ENCODE data around the gene NUP205. TPM values are rescaled to one million over a fixed set of nuclear protein-coding genes. Genes with fewer than 3 reads are reported as not detected.

The NUP205 gene
- total and polyA plus RNA-seq, 2 of the 13 experiments (the other 11 are each of a cell fraction or from before 2014, with no cell fraction given), result 46.2 to 87.2 TPM

DNA sequence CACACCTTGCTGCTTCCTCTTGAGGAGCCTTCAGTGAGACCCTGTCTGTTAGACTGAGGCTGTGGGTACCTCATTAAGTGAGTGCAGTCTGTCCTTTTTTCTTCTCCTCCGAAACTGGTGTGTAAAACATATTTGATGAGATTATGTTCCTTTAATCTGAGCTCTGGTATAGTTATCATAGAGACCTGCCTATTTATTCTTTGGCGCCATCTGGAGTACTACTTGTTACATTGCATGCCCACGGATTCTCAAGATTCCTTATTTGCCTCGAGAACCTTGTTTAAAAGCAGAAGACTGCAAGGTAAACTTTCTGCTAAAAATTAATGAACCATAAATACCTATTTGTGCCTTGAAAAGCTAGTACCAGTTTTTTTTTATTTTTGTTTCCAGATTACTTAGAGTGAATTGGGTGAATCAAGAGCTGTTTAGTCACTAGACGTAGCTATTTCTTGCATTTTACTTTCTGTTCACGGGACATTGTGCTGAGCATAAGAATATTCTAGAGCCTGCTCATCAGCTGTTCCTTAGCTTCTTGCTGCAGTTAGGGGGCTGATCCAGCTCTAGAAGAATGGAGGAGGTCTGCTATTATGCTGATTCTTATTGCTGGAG, 87.7 kb downstream of the NUP205 start:
- Histone ChIP-seq H3K4me3 (replicated peaks in 1 of 3; ENCODE audit: insufficient read depth in 1 of 3, low read depth in 2 of 3, low read length in 3 of 3) (no peak overlapping the region), H3K27me3 (ENCODE audit: control insufficient read depth in 1 of 2, insufficient read depth in 2 of 2, low read length in 2 of 2) (no peaks in the 10 kb centered on the region), H3K79me2 (ENCODE audit: insufficient read depth, low read length) (no peaks in the 10 kb centered on the region), H3K9ac (ENCODE audit: insufficient read depth, low read depth, low read length) (no peak overlapping the region), H4K20me1 (ENCODE audit: insufficient read depth, low read length) (no peaks in the 10 kb centered on the region), H3K9me3 (ENCODE audit: low read length) (no peaks in the 10 kb centered on the region), H3K27ac (ENCODE audit: extremely low read length, insufficient read depth, low read length) (no peak overlapping the region), H3K4me1 (ENCODE audit: insufficient read depth, low read length) (no peaks in the 10 kb centered on the region), H3K4me2 (ENCODE audit: low read depth, low read length) (no peak overlapping the region), H3K36me3 (replicated peaks in 1 of 2; ENCODE audit: control insufficient read depth in 1 of 2, insufficient read depth in 2 of 2, low read length in 2 of 2) (peaks cover 13 to 64% of the 10 kb centered on the region in 2 experiments), H2AFZ (ENCODE audit: low read length) (no peak overlapping the region)
- intact Hi-C loops (cut with micrococcal nuclease; ENCODE audit: unreplicated experiment) (loop anchor here (1.0 kb wide), 2 partner anchors 133 to 364 kb away; no protein-coding TSS in a partner anchor), in situ Hi-C loops (cut with HindIII; ENCODE audit: extremely low pct_ligation_motif_present, low pct_unique_long_range_greater_than_20kb) (loop anchor here (10.0 kb wide), 1 partner anchor 371 kb away; no protein-coding TSS in a partner anchor)
- WGBS (ENCODE audit: low lambda C conversion rate), result 66% methylated on average over 6 of the region's 6 CpGs
- BruUV-seq (replicated peaks), result no TSS peak
- FAIRE-seq (peak; percentile 60), ATAC-seq (peak; percentile 72), DNase-seq (ENCODE audit: low spot score) (peak; percentile 31)
- CTCF ChIA-PET (ENCODE audit: low intra/inter-chr PET ratio, low total read pairs), result interaction anchor here (2.0 kb wide), 2 partner anchors 25 to 364 kb away, joined by 14 to 16 read pairs; no protein-coding TSS in a partner anchor
- POLR2A ChIA-PET, result no interaction called here
- TF ChIP-seq, protein P1, sequence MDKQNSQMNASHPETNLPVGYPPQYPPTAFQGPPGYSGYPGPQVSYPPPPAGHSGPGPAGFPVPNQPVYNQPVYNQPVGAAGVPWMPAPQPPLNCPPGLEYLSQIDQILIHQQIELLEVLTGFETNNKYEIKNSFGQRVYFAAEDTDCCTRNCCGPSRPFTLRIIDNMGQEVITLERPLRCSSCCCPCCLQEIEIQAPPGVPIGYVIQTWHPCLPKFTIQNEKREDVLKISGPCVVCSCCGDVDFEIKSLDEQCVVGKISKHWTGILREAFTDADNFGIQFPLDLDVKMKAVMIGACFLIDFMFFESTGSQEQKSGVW (CRISPR knock-in tag; IDR thresholded peaks at IDR 0.05; ENCODE audit: borderline replicate concordance), result no peak
- TF ChIP-seq STAG1 (CRISPR knock-in tag; IDR thresholded peaks at IDR 0.05), result peak; percentile 40
- TF ChIP-seq, protein P2, sequence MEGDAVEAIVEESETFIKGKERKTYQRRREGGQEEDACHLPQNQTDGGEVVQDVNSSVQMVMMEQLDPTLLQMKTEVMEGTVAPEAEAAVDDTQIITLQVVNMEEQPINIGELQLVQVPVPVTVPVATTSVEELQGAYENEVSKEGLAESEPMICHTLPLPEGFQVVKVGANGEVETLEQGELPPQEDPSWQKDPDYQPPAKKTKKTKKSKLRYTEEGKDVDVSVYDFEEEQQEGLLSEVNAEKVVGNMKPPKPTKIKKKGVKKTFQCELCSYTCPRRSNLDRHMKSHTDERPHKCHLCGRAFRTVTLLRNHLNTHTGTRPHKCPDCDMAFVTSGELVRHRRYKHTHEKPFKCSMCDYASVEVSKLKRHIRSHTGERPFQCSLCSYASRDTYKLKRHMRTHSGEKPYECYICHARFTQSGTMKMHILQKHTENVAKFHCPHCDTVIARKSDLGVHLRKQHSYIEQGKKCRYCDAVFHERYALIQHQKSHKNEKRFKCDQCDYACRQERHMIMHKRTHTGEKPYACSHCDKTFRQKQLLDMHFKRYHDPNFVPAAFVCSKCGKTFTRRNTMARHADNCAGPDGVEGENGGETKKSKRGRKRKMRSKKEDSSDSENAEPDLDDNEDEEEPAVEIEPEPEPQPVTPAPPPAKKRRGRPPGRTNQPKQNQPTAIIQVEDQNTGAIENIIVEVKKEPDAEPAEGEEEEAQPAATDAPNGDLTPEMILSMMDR (CRISPR knock-in tag; IDR thresholded peaks at IDR 0.05), result peak; percentile 60
- TF ChIP-seq SMC3 (IDR thresholded peaks at IDR 0.05; ENCODE audit: low read length), result peak; percentile 42; the same call in 1 of the 2 replicates
- 0 out of 2 replicates have a peak, but pooled peaks have one; percentile 15 for TF ChIP-seq SRF (IDR thresholded peaks at IDR 0.05; ENCODE audit: low read depth, low read length)

Measured in HepG2 (cell line).